Measurements from ENCODE around the gene SEMA7A.

DNA sequence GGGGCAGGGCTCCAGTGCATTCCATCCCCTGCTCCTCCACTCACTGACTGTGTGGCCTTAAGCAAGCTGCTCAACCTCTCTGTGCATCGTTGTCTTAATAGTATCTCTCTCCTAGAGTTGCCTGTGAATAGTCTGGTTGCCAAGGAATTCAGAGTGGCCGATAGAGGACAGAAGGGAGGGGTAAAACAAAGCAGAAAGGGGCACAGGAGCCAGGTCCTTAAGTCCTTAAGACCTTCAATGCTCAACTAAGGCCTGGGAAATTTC is 52.6 kb downstream of the SEMA7A start:
- TF ChIP-seq EZH2phosphoT487 (IDR thresholded peaks at IDR 0.05; ENCODE audit: borderline replicate concordance, low read length): no peak
- TF ChIP-seq, protein P1, sequence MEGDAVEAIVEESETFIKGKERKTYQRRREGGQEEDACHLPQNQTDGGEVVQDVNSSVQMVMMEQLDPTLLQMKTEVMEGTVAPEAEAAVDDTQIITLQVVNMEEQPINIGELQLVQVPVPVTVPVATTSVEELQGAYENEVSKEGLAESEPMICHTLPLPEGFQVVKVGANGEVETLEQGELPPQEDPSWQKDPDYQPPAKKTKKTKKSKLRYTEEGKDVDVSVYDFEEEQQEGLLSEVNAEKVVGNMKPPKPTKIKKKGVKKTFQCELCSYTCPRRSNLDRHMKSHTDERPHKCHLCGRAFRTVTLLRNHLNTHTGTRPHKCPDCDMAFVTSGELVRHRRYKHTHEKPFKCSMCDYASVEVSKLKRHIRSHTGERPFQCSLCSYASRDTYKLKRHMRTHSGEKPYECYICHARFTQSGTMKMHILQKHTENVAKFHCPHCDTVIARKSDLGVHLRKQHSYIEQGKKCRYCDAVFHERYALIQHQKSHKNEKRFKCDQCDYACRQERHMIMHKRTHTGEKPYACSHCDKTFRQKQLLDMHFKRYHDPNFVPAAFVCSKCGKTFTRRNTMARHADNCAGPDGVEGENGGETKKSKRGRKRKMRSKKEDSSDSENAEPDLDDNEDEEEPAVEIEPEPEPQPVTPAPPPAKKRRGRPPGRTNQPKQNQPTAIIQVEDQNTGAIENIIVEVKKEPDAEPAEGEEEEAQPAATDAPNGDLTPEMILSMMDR (IDR thresholded peaks at IDR 0.05; ENCODE audit: low read depth, low read length, poor library complexity, severe bottlenecking): no peak
